Activated B cell treated with CpG ODN at 0.5 μM for 24 hours (primary cell): ENCODE measurements around the gene KCNJ16. TPM values are rescaled to one million over a fixed set of nuclear protein-coding genes. Genes with fewer than 3 reads are reported as not detected.
A peak's percentile ranks its signal among the peaks of the same experiment; 100 is the strongest.

Source experiments
- ATAC-seq: fragments of 200-7000 bp; cut with Tn5 transposase; one replicate; pipeline ENCODE4 v1.10.0; 2021; ENCODE audit warnings: low read depth, mild to moderate bottlenecking, moderate library complexity
- CTCF ChIA-PET: fragments of 350-600 bp; sonication (Branson Sonifier 250); formaldehyde crosslinking; loops from one replicate; lab custom pipeline; 2021; ENCODE audit warnings: antibody characterized with exemption; lab: Charles Lee
- POLR2A ChIA-PET: fragments of 350-600 bp; sonication (Branson Sonifier 250); formaldehyde crosslinking; loops from one replicate; lab custom pipeline; 2021; ENCODE audit warnings: antibody characterized with exemption; lab: Charles Lee
- DNase-seq: peaks from one replicate; pipeline ENCODE4 v3.0.0; 2022
- H3K27ac Mint-ChIP-seq: one replicate; pipeline ENCODE4 v1.8.0; 2020; ENCODE audit warnings: mixed read lengths
- H3K27me3 Mint-ChIP-seq: one replicate; pipeline ENCODE4 v1.8.0; 2021; ENCODE audit warnings: mixed read lengths
- H3K36me3 Mint-ChIP-seq: one replicate; pipeline ENCODE4 v1.8.0; 2021; ENCODE audit warnings: low read depth, mixed read lengths
- H3K4me1 Mint-ChIP-seq: one replicate; pipeline ENCODE4 v1.8.0; 2021; ENCODE audit warnings: mixed read lengths
- H3K4me3 Mint-ChIP-seq: one replicate; pipeline ENCODE4 v1.8.0; 2020; ENCODE audit warnings: mild to moderate bottlenecking, mixed read lengths
- H3K9me3 Mint-ChIP-seq: one replicate; pipeline ENCODE4 v1.8.0; 2020; ENCODE audit warnings: mixed read lengths
- CTCF ChIP-seq: fragments of 200-600 bp; IDR thresholded peaks from one replicate; pipeline ENCODE4 v1.8.0; 2022; ENCODE audit warnings: antibody characterized with exemption, mild to moderate bottlenecking
- intact Hi-C: fragments of 100-400 bp; cut with micrococcal nuclease; formaldehyde crosslinking; loops from one replicate; pipeline ENCODE4 v1.15.1; 2024
- total RNA-seq: library from RNA; stranded (reverse); gene quantifications from 2 replicates; pipeline ENCODE4 v1.2.3, GENCODE V29; 2022

Gene KCNJ16
- total RNA-seq, 1 donor from 2014 or later, result not detected

DNA sequence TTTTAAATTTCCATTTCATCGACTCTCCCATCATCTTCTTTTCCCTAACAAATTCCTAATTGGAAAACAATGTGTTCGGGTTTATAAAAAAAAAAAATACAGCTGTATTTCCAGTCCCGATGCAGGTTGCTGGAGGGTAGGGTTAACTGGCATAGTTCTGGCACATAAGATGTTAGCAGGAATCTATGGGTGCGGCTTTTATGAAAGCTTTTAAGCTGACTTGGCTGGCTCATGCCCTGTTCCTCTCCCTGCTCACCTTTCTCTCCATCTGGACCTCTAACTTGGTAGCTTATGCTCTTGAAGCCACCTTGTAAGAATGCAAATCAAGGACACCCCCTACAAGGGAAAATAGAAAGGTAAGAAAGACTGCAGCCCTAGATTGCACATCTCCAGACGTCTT, 61.1 kb downstream of the KCNJ16 start:
- H3K9me3 Mint-ChIP-seq, result no peaks in the 10 kb centered on the region
- no peak for ATAC-seq
- H3K36me3 Mint-ChIP-seq, result no peaks in the 10 kb centered on the region
- no peak overlapping the region for H3K27ac Mint-ChIP-seq
- CTCF ChIA-PET, result no interaction called here
- peaks cover 16% of the 10 kb centered on the region for H3K4me1 Mint-ChIP-seq
- no peak for TF ChIP-seq CTCF
- DNase-seq, result no peak
- POLR2A ChIA-PET, result no interaction called here
- intact Hi-C loops, result no loop called here
- H3K4me3 Mint-ChIP-seq, result no peak overlapping the region
- no peaks in the 10 kb centered on the region for H3K27me3 Mint-ChIP-seq

GRCh38 chr17:70137451-70138230, 62.6 kb downstream of the KCNJ16 start:
- H3K27ac Mint-ChIP-seq, result peak overlapping the region; percentile 31
- CTCF ChIA-PET, result no interaction called here

GRCh38 chr17:70138291-70138865, 63.4 kb downstream of the KCNJ16 start:
- ATAC-seq (no peak), DNase-seq (no peak)
- no peak for TF ChIP-seq CTCF
- POLR2A ChIA-PET, result no interaction called here
- intact Hi-C loops, result no loop called here
- Mint-ChIP-seq H3K4me1 (peaks cover 16% of the 10 kb centered on the region), H3K4me3 (no peak overlapping the region), H3K9me3 (no peaks in the 10 kb centered on the region), H3K36me3 (no peaks in the 10 kb centered on the region), H3K27ac (no peak overlapping the region), H3K27me3 (no peaks in the 10 kb centered on the region)
- CTCF ChIA-PET, result no interaction called here

More at GRCh38 chr17:70137451-70138230, 62.6 kb downstream of the KCNJ16 start:
- Mint-ChIP-seq H3K4me3 (peak overlapping the region; percentile 79), H3K9me3 (no peaks in the 10 kb centered on the region), H3K36me3 (no peaks in the 10 kb centered on the region), H3K4me1 (peaks cover 16% of the 10 kb centered on the region), H3K27me3 (no peaks in the 10 kb centered on the region)
- DNase-seq (no peak), ATAC-seq (peak; percentile 94)
- intact Hi-C loops, result no loop called here
- POLR2A ChIA-PET, result no interaction called here
- TF ChIP-seq CTCF, result no peak

- no peak for TF ChIP-seq CTCF
- ATAC-seq, result no peak
- CTCF ChIA-PET, result interaction anchor here (1.2 kb wide), 1 partner anchor 532 kb away, joined by 3 read pairs; no protein-coding TSS in a partner anchor
- Mint-ChIP-seq H3K27me3 (no peaks in the 10 kb centered on the region), H3K4me3 (no peak overlapping the region), H3K27ac (no peak overlapping the region), H3K9me3 (no peaks in the 10 kb centered on the region), H3K36me3 (no peaks in the 10 kb centered on the region), H3K4me1 (peaks cover 16% of the 10 kb centered on the region)
- POLR2A ChIA-PET, result no interaction called here
- intact Hi-C loops, result no loop called here
- DNase-seq, result no peak
Measured at GRCh38 chr17:70139449-70139993, 64.5 kb downstream of the KCNJ16 start.

DNA sequence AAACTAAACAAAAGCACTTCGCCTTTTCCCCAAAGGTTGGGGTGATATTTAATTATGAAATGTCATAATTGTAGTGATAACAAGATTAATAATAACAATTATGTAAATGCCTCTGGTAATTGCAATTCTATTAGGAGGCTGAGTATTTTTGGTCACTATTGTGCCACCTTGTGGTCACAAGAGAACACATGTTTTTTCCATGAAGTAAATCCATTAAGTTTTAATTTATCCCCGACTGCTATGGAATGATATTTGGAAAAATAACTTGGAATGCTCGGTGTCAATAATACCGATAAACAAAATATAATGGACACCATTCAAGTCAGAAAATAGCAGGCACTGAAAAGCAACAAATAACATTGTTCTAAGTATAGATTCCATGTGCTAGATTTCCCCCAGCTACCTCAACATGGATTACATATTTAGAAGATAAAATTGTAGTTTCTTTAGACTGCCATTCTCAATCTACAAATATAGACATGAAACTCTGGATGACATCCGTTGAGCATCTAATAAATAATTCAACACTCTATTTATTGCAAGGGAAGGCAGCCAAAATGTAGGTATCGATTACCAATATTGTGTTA, 69.3 kb downstream of the KCNJ16 start:
- no peak overlapping the region for H3K27ac Mint-ChIP-seq
- H3K27me3 Mint-ChIP-seq, result no peaks in the 10 kb centered on the region
- H3K36me3 Mint-ChIP-seq, result no peaks in the 10 kb centered on the region
- POLR2A ChIA-PET, result no interaction called here
- no peaks in the 10 kb centered on the region for H3K4me1 Mint-ChIP-seq
- no peak overlapping the region for H3K4me3 Mint-ChIP-seq
- TF ChIP-seq CTCF, result peak; percentile 70
- ATAC-seq (no peak), DNase-seq (no peak)
- CTCF ChIA-PET, result interaction anchor here (0.8 to 2.7 kb wide), 11 partner anchors 12 to 620 kb away, joined by 3 to 16 read pairs (median 5); no protein-coding TSS in a partner anchor
- intact Hi-C loops, result loop anchor here (1.0 kb wide), 3 partner anchors 537 to 618 kb away; no protein-coding TSS in a partner anchor
- H3K9me3 Mint-ChIP-seq, result no peaks in the 10 kb centered on the region
